Endodermal cell (in vitro differentiated cells): ENCODE results near the gene NEDD4L. TPM values are rescaled to one million over a fixed set of nuclear protein-coding genes. Genes with fewer than 3 reads are reported as not detected.
A peak's percentile ranks its signal among the peaks of the same experiment; 100 is the strongest.

ENCODE experiments used
- DNase-seq: peaks from one replicate; pipeline ENCODE4 v3.0.0-alpha.2; 2017
- H3K27ac ChIP-seq: 2 replicates; pipeline ENCODE4 v1.5.1; 2013; ENCODE audit warnings: mild to moderate bottlenecking, low read depth, low read length, moderate library complexity
- H3K27me3 ChIP-seq: 2 replicates; pipeline ENCODE4 v1.6.1; 2013; ENCODE audit warnings: mild to moderate bottlenecking, low read length, moderate library complexity; ENCODE audit not compliant: insufficient read depth, control insufficient read depth, poor library complexity, severe bottlenecking
- H3K36me3 ChIP-seq: 2 replicates; pipeline ENCODE4 v1.7.0; 2013; ENCODE audit warnings: mild to moderate bottlenecking, low read length, moderate library complexity; ENCODE audit not compliant: control insufficient read depth, insufficient read depth
- H3K4me1 ChIP-seq: one replicate; pipeline ENCODE4 v1.7.0; 2013; ENCODE audit warnings: low read length; ENCODE audit not compliant: control insufficient read depth, insufficient read depth
- H3K4me3 ChIP-seq: 2 replicates; pipeline ENCODE4 v1.5.1; 2013; ENCODE audit warnings: mild to moderate bottlenecking, low read length, moderate library complexity
- H3K9ac ChIP-seq: 2 replicates; pipeline ENCODE4 v1.6.1; 2013; ENCODE audit warnings: mild to moderate bottlenecking, low read length, moderate library complexity; ENCODE audit not compliant: poor library complexity, severe bottlenecking; ENCODE audit errors: extremely low read depth
- H3K9me3 ChIP-seq: 2 replicates; pipeline ENCODE4 v1.6.1; 2013; ENCODE audit warnings: mild to moderate bottlenecking, low read length, moderate library complexity; ENCODE audit not compliant: control insufficient read depth
- H3K27ac Mint-ChIP-seq: 2 replicates; pipeline ENCODE4 v1.8.0; 2020; ENCODE audit warnings: mixed read lengths
- H3K27me3 Mint-ChIP-seq: 2 replicates; pipeline ENCODE4 v1.8.0; 2021; ENCODE audit warnings: mild to moderate bottlenecking, mixed read lengths; ENCODE audit not compliant: insufficient read depth
- H3K36me3 Mint-ChIP-seq: 2 replicates; pipeline ENCODE4 v1.8.0; 2020; ENCODE audit warnings: low read depth, mixed read lengths
- H3K4me1 Mint-ChIP-seq: 2 replicates; pipeline ENCODE4 v1.8.0; 2020; ENCODE audit warnings: mixed read lengths
- H3K4me3 Mint-ChIP-seq: 2 replicates; pipeline ENCODE4 v1.8.0; 2020; ENCODE audit warnings: mild to moderate bottlenecking, moderate library complexity, mixed read lengths
- H3K9me3 Mint-ChIP-seq: 2 replicates; pipeline ENCODE4 v1.8.0; 2020; ENCODE audit warnings: mild to moderate bottlenecking, mixed read lengths
- CTCF ChIP-seq: fragments of 200-600 bp; sonication (generic); conservative IDR thresholded peaks from 2 replicates; pipeline ENCODE4 v1.5.0; 2021; ENCODE audit warnings: antibody characterized with exemption, mild to moderate bottlenecking
- WGBS, 2 experiments: methylation state at CpG; one replicate each; pipeline versions ENCODE4 v1.1.5 to v1.1.7; 2013; ENCODE audit warnings: missing lambda C conversion rate in 2 of 2, mixed read lengths in 1 of 2; ENCODE audit not compliant: insufficient coverage in 1 of 2, insufficient read length in 1 of 2; 5-methylcytosine and 5-hydroxymethylcytosine counted together
- total RNA-seq, 2 donors: library from RNA; stranded (reverse); fragmentation: NEBNext Ultra II Directional in 1 of 2; extraction: Animal tissue kit (Norgen Biotek cat#: 25700) in 1 of 2; gene quantifications; 2 replicates in 1 of 2; 3 replicates in 1 of 2; pipeline ENCODE4 v1.2.1, GENCODE V29; 2021

The NEDD4L gene
- total RNA-seq, 2 donors from 2014 or later = 70.5 to 75.3 TPM

- H3K36me3 Mint-ChIP-seq = peaks cover 2% of the 10 kb centered on the region
- Histone ChIP-seq H3K27me3 (peaks cover 23% of the 10 kb centered on the region), H3K27ac (no peak overlapping the region), H3K4me1 (peaks cover 5% of the 10 kb centered on the region), H3K9me3 (no peaks in the 10 kb centered on the region), H3K9ac (no peak overlapping the region), H3K4me3 (peak overlapping the region; percentile 4), H3K36me3 (no peaks in the 10 kb centered on the region)
- DNase-seq = no peak
- no peak overlapping the region for H3K27ac Mint-ChIP-seq
- H3K9me3 Mint-ChIP-seq = no peaks in the 10 kb centered on the region
- TF ChIP-seq CTCF = no peak
- WGBS, 2 experiments = 91 to 96% methylated on average over 5 to 7 of the region's 7 CpGs
- H3K27me3 Mint-ChIP-seq = peaks cover 24% of the 10 kb centered on the region
- H3K4me3 Mint-ChIP-seq = no peak overlapping the region
- peaks cover 35% of the 10 kb centered on the region for H3K4me1 Mint-ChIP-seq
Observed at GRCh38 chr18:58135183-58135641, 91.2 kb downstream of the NEDD4L start.

GRCh38 chr18:58135701-58136331 lies 91.8 kb downstream of the NEDD4L start:
- peak overlapping the region; percentile 54 for H3K27ac Mint-ChIP-seq
- Histone ChIP-seq H3K36me3 (no peaks in the 10 kb centered on the region), H3K9ac (no peak overlapping the region), H3K27ac (no peak overlapping the region), H3K4me3 (peak overlapping the region; percentile 4), H3K27me3 (peaks cover 23% of the 10 kb centered on the region), H3K4me1 (peaks cover 7% of the 10 kb centered on the region), H3K9me3 (no peaks in the 10 kb centered on the region)
- H3K27me3 Mint-ChIP-seq = peaks cover 24% of the 10 kb centered on the region
- peaks cover 2% of the 10 kb centered on the region for H3K36me3 Mint-ChIP-seq
- H3K4me3 Mint-ChIP-seq = no peak overlapping the region
- H3K9me3 Mint-ChIP-seq = no peaks in the 10 kb centered on the region
- peak; percentile 88 for DNase-seq
- H3K4me1 Mint-ChIP-seq = peaks cover 40% of the 10 kb centered on the region
- 37 to 55% methylated on average over 5 to 7 of the region's 7 CpGs for WGBS, 2 experiments
- peak; percentile 99 for TF ChIP-seq CTCF

GRCh38 chr18:58136879-58137278 lies 92.9 kb downstream of the NEDD4L start:
- WGBS, 2 experiments = 75 to 83% methylated on average over 2 to 3 of the region's 3 CpGs
- Histone ChIP-seq H3K9ac (no peak overlapping the region), H3K27ac (no peak overlapping the region), H3K27me3 (peaks cover 23% of the 10 kb centered on the region), H3K4me3 (no peak overlapping the region), H3K36me3 (no peaks in the 10 kb centered on the region), H3K4me1 (peaks cover 11% of the 10 kb centered on the region), H3K9me3 (no peaks in the 10 kb centered on the region)
- peaks cover 49% of the 10 kb centered on the region for H3K4me1 Mint-ChIP-seq
- H3K4me3 Mint-ChIP-seq = no peak overlapping the region
- no peaks in the 10 kb centered on the region for H3K9me3 Mint-ChIP-seq
- peaks cover 2% of the 10 kb centered on the region for H3K36me3 Mint-ChIP-seq
- no peak for DNase-seq
- H3K27me3 Mint-ChIP-seq = peaks cover 24% of the 10 kb centered on the region
- no peak for TF ChIP-seq CTCF
- H3K27ac Mint-ChIP-seq = no peak overlapping the region
